ENCODE results near the gene BGLAP.

BGLAP gene

GRCh38 chr1:156226116-156226538, 15.9 kb upstream of the BGLAP start:
- TF ChIP-seq EZH2phosphoT487 (IDR thresholded peaks at IDR 0.05; ENCODE audit: low read depth) (no peak), CTCF (IDR thresholded peaks at IDR 0.05; ENCODE audit: low read depth, low read length) (no peak)
- Histone ChIP-seq H3K9me3 (ENCODE audit: insufficient read depth, low read length) (no peaks in the 10 kb centered on the region), H3K27me3 (ENCODE audit: low read depth, low read length) (no peaks in the 10 kb centered on the region)

GRCh38 chr1:156226782-156227181, 15.2 kb upstream of the BGLAP start:
- peak overlapping the region; percentile 80 for H3K27ac ChIP-seq (ENCODE audit: low read length)

More at GRCh38 chr1:156226116-156226538, 15.9 kb upstream of the BGLAP start:
- Histone ChIP-seq H3K36me3 (replicated peaks; ENCODE audit: low read depth, low read length) (peaks cover 27% of the 10 kb centered on the region), H3K4me1 (ENCODE audit: low read length) (peaks cover 25% of the 10 kb centered on the region), H2AFZ (ENCODE audit: low read depth, low read length) (no peak overlapping the region), H4K20me1 (ENCODE audit: insufficient read depth, low read length) (0 out of 2 replicates have a peak, but pooled peaks cover 6% of the 10 kb centered on the region), H3K9ac (ENCODE audit: low read length) (no peak overlapping the region), H3K4me3 (ENCODE audit: low read length) (no peak overlapping the region), H3K27ac (ENCODE audit: low read length) (peak overlapping the region; percentile 80), H3K79me2 (ENCODE audit: low read length) (no peaks in the 10 kb centered on the region), H3K4me2 (ENCODE audit: low read length) (peak overlapping the region; percentile 36)

GRCh38 chr1:156228501-156228900, 13.5 kb upstream of the BGLAP start:
- Histone ChIP-seq H3K9ac (ENCODE audit: low read length) (no peak overlapping the region), H3K4me2 (ENCODE audit: low read length) (no peak overlapping the region), H2AFZ (ENCODE audit: low read depth, low read length) (no peak overlapping the region), H3K4me3 (ENCODE audit: low read length) (no peak overlapping the region), H3K9me3 (ENCODE audit: insufficient read depth, low read length) (no peaks in the 10 kb centered on the region), H3K27me3 (ENCODE audit: low read depth, low read length) (no peaks in the 10 kb centered on the region), H3K79me2 (ENCODE audit: low read length) (no peaks in the 10 kb centered on the region), H3K4me1 (ENCODE audit: low read length) (peaks cover 20% of the 10 kb centered on the region), H4K20me1 (ENCODE audit: insufficient read depth, low read length) (peaks cover 9% of the 10 kb centered on the region; the same call in 1 of the 2 replicates), H3K27ac (ENCODE audit: low read length) (no peak overlapping the region), H3K36me3 (replicated peaks; ENCODE audit: low read depth, low read length) (peaks cover 12% of the 10 kb centered on the region)
- TF ChIP-seq CTCF (IDR thresholded peaks at IDR 0.05; ENCODE audit: low read depth, low read length) = no peak

More at GRCh38 chr1:156226782-156227181, 15.2 kb upstream of the BGLAP start:
- H3K79me2 ChIP-seq (ENCODE audit: low read length) = no peaks in the 10 kb centered on the region
- H3K27me3 ChIP-seq (ENCODE audit: low read depth, low read length) = no peaks in the 10 kb centered on the region
- no peak for TF ChIP-seq CTCF (IDR thresholded peaks at IDR 0.05; ENCODE audit: low read depth, low read length)
- TF ChIP-seq EZH2phosphoT487 (IDR thresholded peaks at IDR 0.05; ENCODE audit: low read depth) = no peak
- H3K4me2 ChIP-seq (ENCODE audit: low read length) = peak overlapping the region; percentile 36
- no peaks in the 10 kb centered on the region for H3K9me3 ChIP-seq (ENCODE audit: insufficient read depth, low read length)
- H3K9ac ChIP-seq (ENCODE audit: low read length) = peak overlapping the region; percentile 9; the same call in 1 of the 2 replicates
- H3K4me1 ChIP-seq (ENCODE audit: low read length) = peaks cover 25% of the 10 kb centered on the region
- peaks cover 8% of the 10 kb centered on the region; the same call in 1 of the 2 replicates for H4K20me1 ChIP-seq (ENCODE audit: insufficient read depth, low read length)
- peaks cover 21% of the 10 kb centered on the region for H3K36me3 ChIP-seq (replicated peaks; ENCODE audit: low read depth, low read length)
- H2AFZ ChIP-seq (ENCODE audit: low read depth, low read length) = no peak overlapping the region
- peak overlapping the region; percentile 8; the same call in 1 of the 2 replicates for H3K4me3 ChIP-seq (ENCODE audit: low read length)

GRCh38 chr1:156229809-156230472, 12.0 kb upstream of the BGLAP start:
- TF ChIP-seq CTCF (IDR thresholded peaks at IDR 0.05; ENCODE audit: low read depth, low read length) (no peak), EZH2phosphoT487 (IDR thresholded peaks at IDR 0.05; ENCODE audit: low read depth) (no peak)
- Histone ChIP-seq H3K79me2 (ENCODE audit: low read length) (no peaks in the 10 kb centered on the region), H3K4me1 (ENCODE audit: low read length) (peaks cover 20% of the 10 kb centered on the region), H3K9me3 (ENCODE audit: insufficient read depth, low read length) (no peaks in the 10 kb centered on the region), H4K20me1 (ENCODE audit: insufficient read depth, low read length) (peaks cover 9% of the 10 kb centered on the region; the same call in 1 of the 2 replicates), H3K27me3 (ENCODE audit: low read depth, low read length) (no peaks in the 10 kb centered on the region), H3K27ac (ENCODE audit: low read length) (no peak overlapping the region), H3K36me3 (replicated peaks; ENCODE audit: low read depth, low read length) (peaks cover 9% of the 10 kb centered on the region), H3K4me3 (ENCODE audit: low read length) (no peak overlapping the region), H3K9ac (ENCODE audit: low read length) (no peak overlapping the region), H3K4me2 (ENCODE audit: low read length) (no peak overlapping the region), H2AFZ (ENCODE audit: low read depth, low read length) (no peak overlapping the region)

All from OCI-LY3 (cell line).